ENCODE measurements around the gene ITGA2B.
"Not testable (repeated sequence)": the region's sequence is repeated elsewhere in the genome, so short reads cannot be mapped to it uniquely, and the experiment has no call there.

The ITGA2B gene

GRCh38 chr17:44390250-44390870 is 911 bp upstream of the ITGA2B start:
- no peak for DNase-seq

- DNase-seq, result no peak
These were observed 314 bp upstream of the ITGA2B start for GRCh38 chr17:44389723-44390202.

- DNase-seq, result no peak
These were observed 1.6 kb downstream of the ITGA2B start for GRCh38 chr17:44387804-44388203.

GRCh38 chr17:44386182-44386525 is 3.3 kb downstream of the ITGA2B start:
- DNase-seq, result no peak

- peak; percentile 82 for DNase-seq
These were observed 3.9 kb downstream of the ITGA2B start for GRCh38 chr17:44385287-44386181.

- no peak for DNase-seq
These were observed 4.6 kb downstream of the ITGA2B start for GRCh38 chr17:44384823-44385286.

- no peak for DNase-seq
These were observed 5.1 kb downstream of the ITGA2B start for GRCh38 chr17:44384281-44384822.

GRCh38 chr17:44383861-44384260 is 5.6 kb downstream of the ITGA2B start:
- DNase-seq, result no peak

GRCh38 chr17:44383363-44383762 is 6.1 kb downstream of the ITGA2B start:
- DNase-seq, result no peak

- no peak for DNase-seq
These were observed 6.5 kb downstream of the ITGA2B start for GRCh38 chr17:44382917-44383316.

GRCh38 chr17:44381810-44382305 is 7.6 kb downstream of the ITGA2B start:
- no peak for DNase-seq

GRCh38 chr17:44380767-44381166 is 8.7 kb downstream of the ITGA2B start:
- DNase-seq, result no peak

- DNase-seq, result no peak
These were observed 9.6 kb downstream of the ITGA2B start for GRCh38 chr17:44379887-44380286.

- DNase-seq, result no peak
These were observed 11.2 kb downstream of the ITGA2B start for GRCh38 chr17:44378171-44378705.

GRCh38 chr17:44376779-44377178 is 12.7 kb downstream of the ITGA2B start:
- DNase-seq, result no peak

- DNase-seq, result peak; percentile 49
These were observed 13.3 kb downstream of the ITGA2B start for GRCh38 chr17:44376124-44376523.

GRCh38 chr17:44375196-44376017 is 14.0 kb downstream of the ITGA2B start:
- DNase-seq, result no peak

GRCh38 chr17:44374306-44375195 is 14.9 kb downstream of the ITGA2B start:
- no peak for DNase-seq

- no peak for DNase-seq
These were observed 17.4 kb downstream of the ITGA2B start for GRCh38 chr17:44372036-44372435.

GRCh38 chr17:44369414-44370023 is 19.9 kb downstream of the ITGA2B start:
- not testable (repeated sequence) for DNase-seq

Data from RPMI8226 (cell line).